ENCODE measurements around the gene DSP. TPM values are rescaled to one million over a fixed set of nuclear protein-coding genes. Genes with fewer than 3 reads are reported as not detected.

Gene DSP
- total and polyA plus RNA-seq, 2 of the 13 experiments (the other 11 are each of a cell fraction or from before 2014, with no cell fraction given): 89.8 to 117 TPM

- TF ChIP-seq, protein P1, sequence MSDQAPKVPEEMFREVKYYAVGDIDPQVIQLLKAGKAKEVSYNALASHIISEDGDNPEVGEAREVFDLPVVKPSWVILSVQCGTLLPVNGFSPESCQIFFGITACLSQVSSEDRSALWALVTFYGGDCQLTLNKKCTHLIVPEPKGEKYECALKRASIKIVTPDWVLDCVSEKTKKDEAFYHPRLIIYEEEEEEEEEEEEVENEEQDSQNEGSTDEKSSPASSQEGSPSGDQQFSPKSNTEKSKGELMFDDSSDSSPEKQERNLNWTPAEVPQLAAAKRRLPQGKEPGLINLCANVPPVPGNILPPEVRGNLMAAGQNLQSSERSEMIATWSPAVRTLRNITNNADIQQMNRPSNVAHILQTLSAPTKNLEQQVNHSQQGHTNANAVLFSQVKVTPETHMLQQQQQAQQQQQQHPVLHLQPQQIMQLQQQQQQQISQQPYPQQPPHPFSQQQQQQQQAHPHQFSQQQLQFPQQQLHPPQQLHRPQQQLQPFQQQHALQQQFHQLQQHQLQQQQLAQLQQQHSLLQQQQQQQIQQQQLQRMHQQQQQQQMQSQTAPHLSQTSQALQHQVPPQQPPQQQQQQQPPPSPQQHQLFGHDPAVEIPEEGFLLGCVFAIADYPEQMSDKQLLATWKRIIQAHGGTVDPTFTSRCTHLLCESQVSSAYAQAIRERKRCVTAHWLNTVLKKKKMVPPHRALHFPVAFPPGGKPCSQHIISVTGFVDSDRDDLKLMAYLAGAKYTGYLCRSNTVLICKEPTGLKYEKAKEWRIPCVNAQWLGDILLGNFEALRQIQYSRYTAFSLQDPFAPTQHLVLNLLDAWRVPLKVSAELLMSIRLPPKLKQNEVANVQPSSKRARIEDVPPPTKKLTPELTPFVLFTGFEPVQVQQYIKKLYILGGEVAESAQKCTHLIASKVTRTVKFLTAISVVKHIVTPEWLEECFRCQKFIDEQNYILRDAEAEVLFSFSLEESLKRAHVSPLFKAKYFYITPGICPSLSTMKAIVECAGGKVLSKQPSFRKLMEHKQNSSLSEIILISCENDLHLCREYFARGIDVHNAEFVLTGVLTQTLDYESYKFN (CRISPR knock-in tag; conservative IDR thresholded peaks at IDR 0.05): peak; percentile 85
- TF ChIP-seq KAT2B (IDR thresholded peaks at IDR 0.05; ENCODE audit: borderline replicate concordance, low read depth, low read length) (no peak), MIER2 (CRISPR knock-in tag; IDR thresholded peaks at IDR 0.05) (no peak), SNRNP70 (IDR thresholded peaks at IDR 0.05; ENCODE audit: low read depth, low read length) (no peak), ATF7-NPFF (CRISPR knock-in tag; IDR thresholded peaks at IDR 0.05; ENCODE audit: low read depth) (no peak), TFE3 (CRISPR knock-in tag; IDR thresholded peaks at IDR 0.05) (peak; percentile 13; the same call in 1 of the 2 replicates), NFE2L2 (IDR thresholded peaks at IDR 0.05; ENCODE audit: low read length) (no peak), RFXANK (CRISPR knock-in tag; IDR thresholded peaks at IDR 0.05) (peak; percentile 17; the same call in 1 of the 2 replicates), ZNF292 (CRISPR knock-in tag; IDR thresholded peaks at IDR 0.05; ENCODE audit: borderline replicate concordance, low read depth) (no peak), TRIM24 (CRISPR knock-in tag; IDR thresholded peaks at IDR 0.05) (no peak), GMEB1 (CRISPR knock-in tag; IDR thresholded peaks at IDR 0.05; ENCODE audit: borderline replicate concordance) (no peak), ZFP36L2 (CRISPR knock-in tag; IDR thresholded peaks at IDR 0.05) (no peak), ELF3 (CRISPR knock-in tag; IDR thresholded peaks at IDR 0.05) (peak; percentile 72)
- TF ChIP-seq, protein P2, sequence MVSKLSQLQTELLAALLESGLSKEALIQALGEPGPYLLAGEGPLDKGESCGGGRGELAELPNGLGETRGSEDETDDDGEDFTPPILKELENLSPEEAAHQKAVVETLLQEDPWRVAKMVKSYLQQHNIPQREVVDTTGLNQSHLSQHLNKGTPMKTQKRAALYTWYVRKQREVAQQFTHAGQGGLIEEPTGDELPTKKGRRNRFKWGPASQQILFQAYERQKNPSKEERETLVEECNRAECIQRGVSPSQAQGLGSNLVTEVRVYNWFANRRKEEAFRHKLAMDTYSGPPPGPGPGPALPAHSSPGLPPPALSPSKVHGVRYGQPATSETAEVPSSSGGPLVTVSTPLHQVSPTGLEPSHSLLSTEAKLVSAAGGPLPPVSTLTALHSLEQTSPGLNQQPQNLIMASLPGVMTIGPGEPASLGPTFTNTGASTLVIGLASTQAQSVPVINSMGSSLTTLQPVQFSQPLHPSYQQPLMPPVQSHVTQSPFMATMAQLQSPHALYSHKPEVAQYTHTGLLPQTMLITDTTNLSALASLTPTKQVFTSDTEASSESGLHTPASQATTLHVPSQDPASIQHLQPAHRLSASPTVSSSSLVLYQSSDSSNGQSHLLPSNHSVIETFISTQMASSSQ (IDR thresholded peaks at IDR 0.05; ENCODE audit: low read depth): peak; percentile 56; the same call in 1 of the 2 replicates
- TF ChIP-seq, protein P2 (CRISPR knock-in tag; IDR thresholded peaks at IDR 0.05; ENCODE audit: borderline replicate concordance): peak; percentile 50; the same call in 1 of the 2 replicates
- TF ChIP-seq, protein P3, sequence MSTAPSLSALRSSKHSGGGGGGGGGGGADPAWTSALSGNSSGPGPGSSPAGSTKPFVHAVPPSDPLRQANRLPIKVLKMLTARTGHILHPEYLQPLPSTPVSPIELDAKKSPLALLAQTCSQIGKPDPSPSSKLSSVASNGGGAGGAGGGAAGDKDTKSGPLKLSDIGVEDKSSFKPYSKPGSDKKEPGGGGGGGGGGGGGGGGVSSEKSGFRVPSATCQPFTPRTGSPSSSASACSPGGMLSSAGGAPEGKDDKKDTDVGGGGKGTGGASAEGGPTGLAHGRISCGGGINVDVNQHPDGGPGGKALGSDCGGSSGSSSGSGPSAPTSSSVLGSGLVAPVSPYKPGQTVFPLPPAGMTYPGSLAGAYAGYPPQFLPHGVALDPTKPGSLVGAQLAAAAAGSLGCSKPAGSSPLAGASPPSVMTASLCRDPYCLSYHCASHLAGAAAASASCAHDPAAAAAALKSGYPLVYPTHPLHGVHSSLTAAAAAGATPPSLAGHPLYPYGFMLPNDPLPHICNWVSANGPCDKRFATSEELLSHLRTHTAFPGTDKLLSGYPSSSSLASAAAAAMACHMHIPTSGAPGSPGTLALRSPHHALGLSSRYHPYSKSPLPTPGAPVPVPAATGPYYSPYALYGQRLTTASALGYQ (CRISPR knock-in tag; IDR thresholded peaks at IDR 0.05): peak; percentile 82; the same call in 1 of the 2 replicates
Measured at GRCh38 chr6:7550433-7550801, 8.9 kb downstream of the DSP start (continued).
